HCT116 (cell line): ENCODE data around the gene KRTAP10-1. TPM values are rescaled to one million over a fixed set of nuclear protein-coding genes. Genes with fewer than 3 reads are reported as not detected.

Source experiments
- ATAC-seq: fragments of 200-7000 bp; cut with Tn5 transposase; 2 replicates; pipeline ENCODE4 v1.9.1; 2020; ENCODE audit warnings: mild to moderate bottlenecking, moderate library complexity
- Bru-seq: library from RNA; stranded (reverse); fragments of 400-500 nt; gene quantifications from one replicate; lab custom pipeline; 2021; lab: Mats Ljungman, UMichigan
- BruChase-seq, 2 experiments: library from RNA; stranded (reverse); fragments of 400-500 nt; gene quantifications; one replicate each; lab custom pipeline; 2021; lab: Mats Ljungman, UMichigan
- BruUV-seq: library from RNA; stranded (reverse); fragments of 400-500 nt; replicated peaks from 2 replicates; lab custom pipeline; 2021; lab: Mats Ljungman, UMichigan
- CTCF ChIA-PET: fragments of 300-600 bp; sonication (Branson Sonifier 250); formaldehyde crosslinking; loops from one replicate; lab custom pipeline; 2021; ENCODE audit warnings: antibody characterized with exemption; lab: Charles Lee
- POLR2A ChIA-PET: fragments of 300-600, 350-600 bp; sonication (Branson Sonifier 250); formaldehyde crosslinking; loops from one replicate; lab custom pipeline; 2021; ENCODE audit warnings: antibody characterized with exemption; lab: Charles Lee
- RAD21 ChIA-PET, 2 experiments: fragments of 300-600 bp; sonication (Branson Sonifier 250); formaldehyde crosslinking; loops; one replicate each; lab custom pipeline; 2023; ENCODE audit warnings: low total read pairs in 2 of 2; ENCODE audit not compliant: uncharacterized antibody in 2 of 2, unreplicated experiment in 2 of 2, low non-redundant PET in 1 of 2; lab: Charles Lee
- DNase-seq: peaks from one replicate; pipeline ENCODE4 v3.0.0-alpha.2; 2010; ENCODE audit warnings: low read depth, low spot score
- H2AFZ ChIP-seq: fragments of 200-600 bp; shearing (Covaris generic), sonication (generic); 2 replicates; pipeline ENCODE4 v1.6.1; 2017; ENCODE audit warnings: low read depth, mixed run types, mixed read lengths, antibody characterized with exemption, low read length; ENCODE audit not compliant: poor library complexity, severe bottlenecking
- H3K27ac ChIP-seq: 2 replicates; pipeline ENCODE4 v1.5.1; 2012; ENCODE audit warnings: low read depth, low read length
- H3K27me3 ChIP-seq: fragments of 200-600 bp; sonication (generic); 2 replicates; pipeline ENCODE4 v1.6.1; 2016; ENCODE audit warnings: mixed run types, low read length, mixed read lengths; ENCODE audit not compliant: insufficient read depth
- H3K36me3 ChIP-seq, 2 experiments: fragments of 200-500 bp in 1 of 2; fragments of 200-600 bp in 1 of 2; sonication (Bioruptor generic) in 1 of 2; sonication (generic) in 1 of 2; 2 replicates each; pipeline versions ENCODE4 v1.5.1 to v1.6.1; 2014 to 2016; ENCODE audit warnings: low read length in 2 of 2, inconsistent platforms in 1 of 2, mixed read lengths in 1 of 2, mixed run types in 1 of 2; ENCODE audit not compliant: insufficient read depth in 2 of 2, control insufficient read depth in 1 of 2
- H3K4me1 ChIP-seq, 2 experiments: fragments of 200-600 bp in 1 of 2; sonication (generic) in 1 of 2; 2 replicates each; pipeline versions ENCODE4 v1.5.1 to v1.6.1; 2012 to 2017; ENCODE audit warnings: low read length in 2 of 2, inconsistent platforms in 1 of 2, mild to moderate bottlenecking in 1 of 2, mixed read lengths in 1 of 2, mixed run types in 1 of 2, moderate library complexity in 1 of 2; ENCODE audit not compliant: insufficient read depth in 2 of 2, control insufficient read depth in 1 of 2
- H3K4me2 ChIP-seq: fragments of 200-600 bp; sonication (generic); 2 replicates; pipeline ENCODE4 v1.6.1; 2017; ENCODE audit warnings: mixed run types, low read length, mixed read lengths
- H3K4me3 ChIP-seq, 2 experiments: fragments of 200-600 bp in 1 of 2; sonication (generic) in 1 of 2; replicated peaks in 1 of 2; 2 replicates each; pipeline ENCODE4 v1.5.1; 2011 to 2016; ENCODE audit warnings: low read length in 2 of 2, control low read depth in 1 of 2, low read depth in 1 of 2, mild to moderate bottlenecking in 1 of 2, mixed read lengths in 1 of 2, mixed run types in 1 of 2
- H3K79me2 ChIP-seq: fragments of 200-600 bp; sonication (generic); 2 replicates; pipeline ENCODE4 v1.6.1; 2017; ENCODE audit warnings: mild to moderate bottlenecking, mixed run types, low read length, moderate library complexity, mixed read lengths; ENCODE audit not compliant: insufficient read depth
- H3K9ac ChIP-seq: fragments of 200-600 bp; sonication (generic); 2 replicates; pipeline ENCODE4 v1.6.1; 2016; ENCODE audit warnings: low read length, mixed read lengths
- H3K9me2 ChIP-seq: fragments of 200-600 bp; sonication (generic), shearing (Covaris generic); 2 replicates; pipeline ENCODE4 v1.6.1; 2017; ENCODE audit warnings: mixed run types, mild to moderate bottlenecking, moderate library complexity; ENCODE audit not compliant: insufficient read depth
- H3K9me3 ChIP-seq, 2 experiments: fragments of 200-500 bp in 1 of 2; fragments of 200-600 bp in 1 of 2; sonication (Bioruptor generic) in 1 of 2; sonication (generic) in 1 of 2; 2 replicates each; pipeline ENCODE4 v1.6.1; 2014 to 2017; ENCODE audit warnings: low read length in 2 of 2, mixed read lengths in 2 of 2, inconsistent platforms in 1 of 2, low read depth in 1 of 2, mild to moderate bottlenecking in 1 of 2, mixed run types in 1 of 2, moderate library complexity in 1 of 2; ENCODE audit not compliant: control insufficient read depth in 1 of 2, insufficient read depth in 1 of 2
- H4K20me1 ChIP-seq: fragments of 200-600 bp; sonication (generic), shearing (Covaris generic); 2 replicates; pipeline ENCODE4 v1.6.1; 2017; ENCODE audit warnings: mixed run types, mild to moderate bottlenecking, moderate library complexity; ENCODE audit not compliant: insufficient read depth
- ATF3 ChIP-seq: IDR thresholded peaks from 2 replicates; pipeline ENCODE4 v1.6.1; 2012
- CEBPB ChIP-seq: IDR thresholded peaks from 2 replicates; pipeline ENCODE4 v1.6.1; 2012; ENCODE audit warnings: low read depth
- EGR1 ChIP-seq: IDR thresholded peaks from 2 replicates; pipeline ENCODE4 v1.6.1; 2012; ENCODE audit warnings: low read depth
- ELF1 ChIP-seq: IDR thresholded peaks from 2 replicates; pipeline ENCODE4 v1.6.1; 2012; ENCODE audit warnings: low read depth, borderline replicate concordance
- EZH2 ChIP-seq: fragments of 200-600 bp; sonication (generic); IDR thresholded peaks from 2 replicates; pipeline ENCODE4 v1.6.1; 2017; ENCODE audit warnings: antibody characterized with exemption, mixed run types
- EZH2phosphoT487 ChIP-seq: fragments of 200-600 bp; IDR thresholded peaks from 2 replicates; pipeline ENCODE4 v1.6.1; 2018; ENCODE audit warnings: antibody characterized with exemption, borderline replicate concordance
- FOSL1 ChIP-seq: IDR thresholded peaks from 2 replicates; pipeline ENCODE4 v1.6.1; 2012; ENCODE audit warnings: low read depth
- MAX ChIP-seq: IDR thresholded peaks from 2 replicates; pipeline ENCODE4 v1.6.1; 2012
- POLR2AphosphoS5 ChIP-seq: IDR thresholded peaks from 2 replicates; pipeline ENCODE4 v1.6.1; 2011; ENCODE audit warnings: mild to moderate bottlenecking, low read depth, low read length, moderate library complexity
- RAD21 ChIP-seq: IDR thresholded peaks from 2 replicates; pipeline ENCODE4 v1.6.1; 2012; ENCODE audit warnings: low read depth, mild to moderate bottlenecking
- REST ChIP-seq: IDR thresholded peaks from 2 replicates; pipeline ENCODE4 v1.6.1; 2012; ENCODE audit warnings: low read depth
- SIN3A ChIP-seq: IDR thresholded peaks from 2 replicates; pipeline ENCODE4 v1.6.1; 2012; ENCODE audit warnings: low read depth
- ZFX ChIP-seq: fragments of 450-650 bp; IDR thresholded peaks from 2 replicates; pipeline ENCODE4 v1.6.1; 2017
- ZNF274 ChIP-seq: fragments of 200-500 bp; sonication (Bioruptor generic); IDR thresholded peaks from 2 replicates; pipeline ENCODE4 v1.6.1; 2014; ENCODE audit warnings: mild to moderate bottlenecking, low read depth, low read length, inconsistent platforms
- intact Hi-C: fragments of 100-400 bp; cut with micrococcal nuclease; formaldehyde crosslinking; loops from 2 replicates; pipeline ENCODE4 v1.10.0; 2022
- long read RNA-seq: library from polyadenylated mRNA; unstranded; transcript quantifications from one replicate; pipeline ENCODE4 v2.0.0, GENCODE V29; 2021; ENCODE audit not compliant: unreplicated experiment
- polyA plus RNA-seq: library from polyadenylated mRNA; unstranded; fragments of >200 nt; gene quantifications from 2 replicates; pipeline ENCODE4 v1.2.1, GENCODE V29; 2012; ENCODE audit warnings: missing spikeins
- total RNA-seq: library from RNA; stranded (reverse); gene quantifications from one replicate; pipeline ENCODE4 v1.2.1, GENCODE V29; 2021; ENCODE audit not compliant: unreplicated experiment

The KRTAP10-1 gene
- total RNA-seq (not detected), Bru-seq, nascent RNA (not detected), BruChase-seq, experiment 1, labeled RNA remaining after a 6-hour chase (not detected), BruChase-seq, experiment 2, labeled RNA remaining after a 2-hour chase (not detected)
- polyA plus RNA-seq = not detected in 2 replicates
- long read RNA-seq = 0 reads

- no peaks in the 10 kb centered on the region for H4K20me1 ChIP-seq
- peaks cover 7 to 15% of the 10 kb centered on the region in 2 experiments for H3K9me3 ChIP-seq
- H3K9me2 ChIP-seq = no peaks in the 10 kb centered on the region
- DNase-seq (no peak), ATAC-seq (no peak)
- no peaks in the 10 kb centered on the region for H3K79me2 ChIP-seq
- ChIA-PET CTCF (no interaction called here), POLR2A (no interaction called here), RAD21 (no interaction called here)
- BruUV-seq = no TSS peak
- H3K4me3 ChIP-seq = no peak within 1 kb of the TSS
- no peaks in the 10 kb centered on the region for H3K4me1 ChIP-seq
- no peaks in the 10 kb centered on the region for H3K27me3 ChIP-seq
- H2AFZ ChIP-seq = no peak within 1 kb of the TSS
- no peaks in the 10 kb centered on the region for H3K36me3 ChIP-seq
- H3K4me2 ChIP-seq = no peak within 1 kb of the TSS
- no peak within 1 kb of the TSS; the same call in 1 of the 2 replicates for H3K27ac ChIP-seq
- intact Hi-C loops = no loop called here
- H3K9ac ChIP-seq = no peak within 1 kb of the TSS
- TF ChIP-seq CEBPB = no peak
- TF ChIP-seq ZFX = no peak
- TF ChIP-seq EZH2phosphoT487 = no peak
- TF ChIP-seq MAX = no peak
Observed at GRCh38 chr21:44539991-44540666, at the start of gene KRTAP10-1. Gene KRTAP10-1, minus strand, starts transcription at chr21:44540195. Its CDS starts 45 bp downstream, at chr21:44540150.

GRCh38 chr21:44589094-44589493 lies 49.1 kb upstream of the KRTAP10-1 start:
- ATAC-seq = no peak
- Histone ChIP-seq H3K9me2 (no peaks in the 10 kb centered on the region), H3K79me2 (no peaks in the 10 kb centered on the region), H3K27ac (no peak overlapping the region), H3K4me1 (no peaks in the 10 kb centered on the region), H3K27me3 (peaks cover 23% of the 10 kb centered on the region), H3K36me3 (no peaks in the 10 kb centered on the region), H3K9me3 (no peaks in the 10 kb centered on the region), H3K4me3 (no peak overlapping the region), H3K4me2 (no peak overlapping the region), H4K20me1 (no peaks in the 10 kb centered on the region), H2AFZ (no peak overlapping the region), H3K9ac (no peak overlapping the region)
- intact Hi-C loops = no loop called here
- TF ChIP-seq ATF3 (no peak), EZH2 (no peak), RAD21 (no peak), ZFX (no peak), SIN3A (no peak), ZNF274 (no peak), EGR1 (no peak), ELF1 (no peak), POLR2AphosphoS5 (no peak), REST (no peak), FOSL1 (no peak)
- ChIA-PET RAD21 (no interaction called here), CTCF (no interaction called here), POLR2A (no interaction called here)
- BruUV-seq = no TSS peak
- DNase-seq = no peak
